CD14-positive monocyte (primary cell): Measurements from ENCODE around the gene FIP1L1. TPM values are rescaled to one million over a fixed set of nuclear protein-coding genes. Genes with fewer than 3 reads are reported as not detected.
"Not testable (repeated sequence)": the region's sequence is repeated elsewhere in the genome, so short reads cannot be mapped to it uniquely, and the experiment has no call there.

Experiments used
- DNase-seq, 3 donors: peaks; one replicate each; pipeline ENCODE4 v3.0.0-alpha.2; 2011 to 2022
- H2AFZ ChIP-seq: 2 replicates; pipeline ENCODE4 v1.6.0; 2012; ENCODE audit warnings: mild to moderate bottlenecking, low read depth, low read length, inconsistent platforms; ENCODE audit not compliant: insufficient read depth, poor library complexity, severe bottlenecking
- H3K27ac ChIP-seq, 2 donors: 1 replicate in 1 of 2; 2 replicates in 1 of 2; pipeline ENCODE4 v1.5.1; 2012 to 2013; ENCODE audit warnings: low read length in 2 of 2, control low read depth in 1 of 2, inconsistent platforms in 1 of 2, low read depth in 1 of 2, mild to moderate bottlenecking in 1 of 2
- H3K27me3 ChIP-seq, 2 donors: one replicate each; pipeline versions ENCODE4 v1.6.0 to v1.6.1; 2011 to 2013; ENCODE audit warnings: low read length in 2 of 2; ENCODE audit not compliant: control insufficient read depth in 2 of 2, insufficient read depth in 2 of 2
- H3K36me3 ChIP-seq, 2 donors: replicated peaks in 1 of 2; 1 replicate in 1 of 2; 2 replicates in 1 of 2; pipeline versions ENCODE4 v1.5.1 to v1.6.1; 2012 to 2013; ENCODE audit warnings: low read length in 2 of 2, control low read depth in 1 of 2, inconsistent platforms in 1 of 2, mild to moderate bottlenecking in 1 of 2; ENCODE audit not compliant: insufficient read depth in 2 of 2, control insufficient read depth in 1 of 2
- H3K4me1 ChIP-seq, 2 donors: 1 replicate in 1 of 2; 2 replicates in 1 of 2; pipeline versions ENCODE4 v1.5.1 to v1.6.1; 2012 to 2013; ENCODE audit warnings: low read length in 2 of 2, control low read depth in 1 of 2, inconsistent platforms in 1 of 2, mild to moderate bottlenecking in 1 of 2, moderate library complexity in 1 of 2; ENCODE audit not compliant: insufficient read depth in 2 of 2, control insufficient read depth in 1 of 2
- H3K4me2 ChIP-seq: replicated peaks from 2 replicates; pipeline ENCODE3; 2012; ENCODE audit warnings: low read length, moderate library complexity, mild to moderate bottlenecking; ENCODE audit not compliant: poor library complexity, severe bottlenecking; ENCODE audit errors: extremely low read depth
- H3K4me3 ChIP-seq, 3 experiments: fragments of 200-600 bp in 1 of 3; sonication (generic) in 1 of 3; replicated peaks in 1 of 3; 1 replicate in 2 of 3; 2 replicates in 1 of 3; pipeline ENCODE4 v1.5.1; 2011 to 2013; ENCODE audit warnings: low read length in 3 of 3, mild to moderate bottlenecking in 3 of 3, control low read depth in 2 of 3, low read depth in 2 of 3, inconsistent platforms in 1 of 3, moderate library complexity in 1 of 3
- H3K79me2 ChIP-seq: 2 replicates; pipeline ENCODE4 v1.6.0; 2012; ENCODE audit warnings: mild to moderate bottlenecking, control low read depth, inconsistent platforms, low read length, moderate library complexity; ENCODE audit not compliant: insufficient read depth
- H3K9ac ChIP-seq: 2 replicates; pipeline ENCODE4 v1.6.0; 2017; ENCODE audit warnings: low read length, mild to moderate bottlenecking; ENCODE audit not compliant: insufficient read depth, poor library complexity, severe bottlenecking
- H3K9me3 ChIP-seq, 2 donors: replicated peaks in 1 of 2; 1 replicate in 1 of 2; 2 replicates in 1 of 2; pipeline versions ENCODE4 v1.5.1 to v1.6.1; 2012 to 2013; ENCODE audit warnings: low read length in 2 of 2, control low read depth in 1 of 2; ENCODE audit not compliant: control insufficient read depth in 1 of 2, insufficient read depth in 1 of 2
- H4K20me1 ChIP-seq: 2 replicates; pipeline ENCODE4 v1.6.0; 2012; ENCODE audit warnings: mild to moderate bottlenecking, low read length, control low read depth, moderate library complexity; ENCODE audit not compliant: insufficient read depth
- H3K27ac Mint-ChIP-seq, 7 donors: one replicate each; pipeline ENCODE4 v1.8.0; 2020; ENCODE audit warnings: mild to moderate bottlenecking in 7 of 7, mixed read lengths in 7 of 7, moderate library complexity in 6 of 7, inconsistent platforms in 2 of 7
- H3K27me3 Mint-ChIP-seq, 3 donors: one replicate each; pipeline ENCODE4 v1.8.0; 2021 to 2022; ENCODE audit warnings: low read depth in 3 of 3, mild to moderate bottlenecking in 3 of 3, mixed read lengths in 3 of 3, moderate library complexity in 3 of 3, inconsistent platforms in 1 of 3
- H3K36me3 Mint-ChIP-seq, 2 donors: one replicate each; pipeline ENCODE4 v1.8.0; 2020; ENCODE audit warnings: mixed read lengths in 2 of 2, inconsistent platforms in 1 of 2, mild to moderate bottlenecking in 1 of 2
- H3K4me1 Mint-ChIP-seq: one replicate; pipeline ENCODE4 v1.8.0; 2020; ENCODE audit warnings: mild to moderate bottlenecking, mixed read lengths
- H3K4me3 Mint-ChIP-seq, 2 donors: one replicate each; pipeline ENCODE4 v1.8.0; 2020; ENCODE audit warnings: mild to moderate bottlenecking in 2 of 2, mixed read lengths in 2 of 2, moderate library complexity in 1 of 2
- H3K9me3 Mint-ChIP-seq, 7 donors: one replicate each; pipeline ENCODE4 v1.8.0; 2020 to 2022; ENCODE audit warnings: mixed read lengths in 7 of 7, mild to moderate bottlenecking in 6 of 7, moderate library complexity in 6 of 7, inconsistent platforms in 2 of 7
- WGBS: methylation state at CpG from one replicate; pipeline ENCODE4 v1.1.5; 2013; ENCODE audit warnings: missing lambda C conversion rate; ENCODE audit not compliant: insufficient coverage; 5-methylcytosine and 5-hydroxymethylcytosine counted together
- intact Hi-C, 2 donors: fragments of 100-400 bp; cut with micrococcal nuclease; formaldehyde crosslinking; loops; one replicate each; pipeline versions ENCODE4 v1.15.0 to v1.15.1; 2023
- polyA plus RNA-seq, 3 donors: library from polyadenylated mRNA; depleted of rRNA in 1 of 3; unstranded in 2 of 3; stranded (reverse) in 1 of 3; fragments of 300-500 nt in 2 of 3; fragments of >200 nt in 1 of 3; fragmentation: Illumina TruSeq in 2 of 3; gene quantifications; 1 replicate in 2 of 3; 2 replicates in 1 of 3; pipeline ENCODE4 v1.2.3, GENCODE V29; 2012 to 2021
- TF ChIP-seq, protein P1 (sequence below): fragments of 200-600 bp; IDR thresholded peaks from one replicate; pipeline ENCODE4 v1.8.0; 2022; ENCODE audit warnings: antibody characterized with exemption, mild to moderate bottlenecking

FIP1L1 gene
- polyA plus RNA-seq, 3 donors: 14.5 to 36.9 (median 25.4) TPM

DNA sequence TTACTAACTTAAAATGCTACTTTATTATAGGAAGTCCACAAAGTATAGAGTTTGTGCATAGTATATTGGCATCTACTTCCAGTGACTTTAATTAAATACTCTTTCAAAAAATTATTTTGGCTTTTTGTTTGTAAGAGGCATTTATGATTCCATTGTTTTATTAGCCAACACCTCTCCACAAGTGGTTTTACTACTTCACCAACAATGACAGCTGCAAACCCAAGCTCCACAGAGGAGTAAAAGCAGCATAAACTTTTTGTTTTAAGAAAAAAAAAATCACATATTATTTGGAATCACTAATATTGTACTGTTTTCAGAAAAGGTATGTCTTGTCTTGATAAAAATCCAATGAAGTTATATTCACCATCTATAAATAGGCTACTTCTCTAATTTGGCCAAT, 88.5 kb downstream of the FIP1L1 start:
- TF ChIP-seq, protein P1, sequence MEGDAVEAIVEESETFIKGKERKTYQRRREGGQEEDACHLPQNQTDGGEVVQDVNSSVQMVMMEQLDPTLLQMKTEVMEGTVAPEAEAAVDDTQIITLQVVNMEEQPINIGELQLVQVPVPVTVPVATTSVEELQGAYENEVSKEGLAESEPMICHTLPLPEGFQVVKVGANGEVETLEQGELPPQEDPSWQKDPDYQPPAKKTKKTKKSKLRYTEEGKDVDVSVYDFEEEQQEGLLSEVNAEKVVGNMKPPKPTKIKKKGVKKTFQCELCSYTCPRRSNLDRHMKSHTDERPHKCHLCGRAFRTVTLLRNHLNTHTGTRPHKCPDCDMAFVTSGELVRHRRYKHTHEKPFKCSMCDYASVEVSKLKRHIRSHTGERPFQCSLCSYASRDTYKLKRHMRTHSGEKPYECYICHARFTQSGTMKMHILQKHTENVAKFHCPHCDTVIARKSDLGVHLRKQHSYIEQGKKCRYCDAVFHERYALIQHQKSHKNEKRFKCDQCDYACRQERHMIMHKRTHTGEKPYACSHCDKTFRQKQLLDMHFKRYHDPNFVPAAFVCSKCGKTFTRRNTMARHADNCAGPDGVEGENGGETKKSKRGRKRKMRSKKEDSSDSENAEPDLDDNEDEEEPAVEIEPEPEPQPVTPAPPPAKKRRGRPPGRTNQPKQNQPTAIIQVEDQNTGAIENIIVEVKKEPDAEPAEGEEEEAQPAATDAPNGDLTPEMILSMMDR: no peak
- DNase-seq: no peak
- Histone ChIP-seq H3K79me2 (no peaks in the 10 kb centered on the region), H3K4me2 (no peak overlapping the region), H3K27ac (no peak overlapping the region), H3K4me3 (no peak overlapping the region), H4K20me1 (no peaks in the 10 kb centered on the region), H3K36me3 (peaks cover 16 to 26% of the 10 kb centered on the region in 2 donors), H3K27me3 (no peaks in the 10 kb centered on the region), H3K9me3 (peaks cover 0 to 12% of the 10 kb centered on the region in 2 donors), H3K4me1 (no peaks in the 10 kb centered on the region), H2AFZ (no peak overlapping the region), H3K9ac (no peak overlapping the region)
- intact Hi-C loops: no loop called here
- H3K4me3 Mint-ChIP-seq: no peak overlapping the region
- H3K9me3 Mint-ChIP-seq: peaks cover 8 to 27% (median 18%) of the 10 kb centered on the region in 7 donors
- peaks cover 0 to 2% (median 0%) of the 10 kb centered on the region in 3 donors for H3K27me3 Mint-ChIP-seq
- no peak overlapping the region for H3K27ac Mint-ChIP-seq
- H3K4me1 Mint-ChIP-seq: no peaks in the 10 kb centered on the region
- peaks cover 11 to 19% of the 10 kb centered on the region in 2 donors for H3K36me3 Mint-ChIP-seq

DNA sequence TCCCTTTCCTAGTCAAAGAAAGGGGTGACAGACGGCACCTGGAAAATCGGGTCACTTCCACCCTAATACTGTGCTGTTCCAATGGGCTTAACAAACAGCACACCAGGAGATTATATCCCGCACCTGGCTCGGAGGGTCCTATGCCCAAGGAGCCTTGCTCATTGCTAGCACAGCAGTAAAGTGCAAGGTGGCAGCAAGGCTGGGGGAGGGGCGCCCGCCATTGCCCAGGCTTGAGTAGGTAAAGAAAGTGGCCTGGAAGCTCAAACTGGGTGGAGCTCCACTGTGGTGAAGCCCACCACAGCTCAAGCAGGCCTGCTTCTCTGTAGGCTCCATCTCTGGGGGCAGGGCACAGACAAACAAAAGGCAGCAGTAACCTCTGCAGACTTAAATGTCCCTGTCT, 89.1 kb downstream of the FIP1L1 start:
- Histone ChIP-seq H3K36me3 (peaks cover 9 to 19% of the 10 kb centered on the region in 2 donors), H3K9me3 (peaks cover 0 to 12% of the 10 kb centered on the region in 2 donors)
- intact Hi-C loops, H3K27ac ChIP-seq, H2AFZ ChIP-seq, H3K79me2 ChIP-seq, H3K27me3 ChIP-seq, H3K4me1 ChIP-seq, DNase-seq, H3K27me3 Mint-ChIP-seq, H3K9ac ChIP-seq, H3K27ac Mint-ChIP-seq, H3K4me1 Mint-ChIP-seq, H3K4me3 ChIP-seq, H3K4me2 ChIP-seq, H3K4me3 Mint-ChIP-seq, H4K20me1 ChIP-seq: not testable (repeated sequence)
- Mint-ChIP-seq H3K36me3 (peaks cover 11 to 12% of the 10 kb centered on the region in 2 donors), H3K9me3 (peaks cover 8 to 27% (median 19%) of the 10 kb centered on the region in 7 donors)
- 96% methylated on average over 4 of the region's 6 CpGs for WGBS
